HEK293T (cell line): Measurements from ENCODE around the gene SYS1.

Source experiments
- BHLHE40 ChIP-seq: fragments of 450-650 bp; IDR thresholded peaks from 2 replicates; pipeline ENCODE4 v1.6.1; 2016; ENCODE audit warnings: mild to moderate bottlenecking, moderate library complexity, borderline replicate concordance
- ELF4 ChIP-seq: fragments of 450-650 bp; IDR thresholded peaks from 2 replicates; pipeline ENCODE4 v1.6.1; 2017; ENCODE audit warnings: antibody characterized with exemption
- NFRKB ChIP-seq: fragments of 450-650 bp; IDR thresholded peaks from 2 replicates; pipeline ENCODE4 v1.6.1; 2016; ENCODE audit warnings: mild to moderate bottlenecking, moderate library complexity
- SP1 ChIP-seq: fragments of 450-650 bp; IDR thresholded peaks from 2 replicates; pipeline ENCODE4 v1.6.1; 2017
- SUZ12 ChIP-seq: fragments of 450-650 bp; IDR thresholded peaks from 2 replicates; pipeline ENCODE4 v1.6.1; 2016; ENCODE audit warnings: mild to moderate bottlenecking
- TARDBP ChIP-seq: fragments of 450-650 bp; IDR thresholded peaks from 2 replicates; pipeline ENCODE4 v1.6.1; 2016

GRCh38 chr20:45399018-45399417 is 36.1 kb downstream of the SYS1 start:
- TF ChIP-seq SP1 (no peak), TARDBP (no peak), NFRKB (no peak), SUZ12 (no peak), ELF4 (no peak), BHLHE40 (no peak)
